Activated T-cell treated with anti-CD3 and anti-CD28 coated beads for 1 hour (primary cell): Measurements from ENCODE around the gene ASCC3.
"Not testable (repeated sequence)": the region's sequence is repeated elsewhere in the genome, so short reads cannot be mapped to it uniquely, and the experiment has no call there.

Experiments
- DNase-seq: peaks from one replicate; pipeline ENCODE4 v3.0.0-alpha.2; 2020; ENCODE audit warnings: low read depth

Gene ASCC3

DNA sequence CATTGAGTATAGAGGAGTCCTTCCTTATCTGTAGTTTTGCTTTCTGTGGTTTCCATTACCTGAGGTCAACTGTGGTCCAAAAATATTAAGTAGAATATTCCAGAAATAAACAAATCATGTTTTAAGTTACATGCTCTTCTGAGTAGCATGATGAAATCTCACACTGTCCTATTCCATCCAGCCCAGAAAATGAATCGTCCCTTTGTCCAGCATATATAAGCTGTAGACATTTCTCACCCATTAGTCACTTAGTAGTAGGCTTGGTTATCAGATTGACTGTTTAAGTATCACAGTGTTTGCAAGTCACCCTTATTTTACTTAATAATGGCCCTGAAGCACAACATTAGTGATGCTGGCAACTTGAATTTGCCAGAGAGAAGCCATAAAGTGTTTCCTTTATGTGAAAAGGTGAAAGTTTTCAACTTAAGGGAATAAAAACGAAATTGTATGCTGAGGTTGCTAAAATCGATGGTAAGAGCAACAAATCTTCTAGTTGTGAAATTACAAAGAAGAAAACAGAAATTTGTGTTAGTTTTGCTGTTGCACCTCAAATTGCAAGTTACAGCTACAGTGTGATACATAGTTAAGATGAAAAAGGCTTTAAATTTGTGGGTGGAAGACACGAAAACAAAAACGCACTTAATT lies 217.8 kb downstream of the ASCC3 start:
- no peak for DNase-seq

DNA sequence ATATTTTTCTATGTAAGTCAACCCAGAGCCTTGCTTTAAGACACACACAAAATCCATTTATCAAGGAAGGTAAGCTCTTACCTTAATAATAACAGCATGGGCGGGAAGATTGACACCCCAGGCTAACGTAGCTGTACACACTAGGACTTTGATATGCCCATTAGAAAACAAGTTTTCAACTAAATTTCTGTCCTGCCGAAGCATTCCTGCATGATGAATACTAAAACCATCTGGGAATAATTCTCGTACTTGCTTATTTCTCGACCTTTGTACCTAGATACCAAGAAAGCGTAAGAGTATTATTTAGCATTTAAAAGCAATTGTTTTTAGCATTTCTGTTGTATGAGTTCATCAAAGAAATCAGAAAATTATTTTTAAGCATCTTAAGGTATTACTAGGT lies 218.9 kb downstream of the ASCC3 start:
- DNase-seq, result no peak

DNA sequence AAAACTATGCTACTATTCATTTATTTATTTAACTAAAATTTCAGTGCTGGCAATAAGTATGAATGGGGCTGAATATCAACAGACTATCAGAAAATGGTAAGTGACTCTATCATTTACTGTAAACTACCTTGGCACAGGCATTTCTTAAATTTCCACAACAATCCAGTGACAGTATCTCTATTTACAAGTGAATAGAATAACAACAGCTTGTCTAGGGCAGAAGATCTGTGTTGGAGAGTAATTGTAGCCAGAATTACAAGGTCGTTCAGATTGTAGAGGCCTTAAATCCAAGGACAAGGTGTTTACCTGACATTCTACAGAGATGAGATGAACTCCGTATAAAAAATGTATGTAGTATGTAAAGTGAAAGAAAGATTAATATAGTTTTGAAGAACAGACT lies 222.6 kb downstream of the ASCC3 start:
- DNase-seq, result no peak

DNA sequence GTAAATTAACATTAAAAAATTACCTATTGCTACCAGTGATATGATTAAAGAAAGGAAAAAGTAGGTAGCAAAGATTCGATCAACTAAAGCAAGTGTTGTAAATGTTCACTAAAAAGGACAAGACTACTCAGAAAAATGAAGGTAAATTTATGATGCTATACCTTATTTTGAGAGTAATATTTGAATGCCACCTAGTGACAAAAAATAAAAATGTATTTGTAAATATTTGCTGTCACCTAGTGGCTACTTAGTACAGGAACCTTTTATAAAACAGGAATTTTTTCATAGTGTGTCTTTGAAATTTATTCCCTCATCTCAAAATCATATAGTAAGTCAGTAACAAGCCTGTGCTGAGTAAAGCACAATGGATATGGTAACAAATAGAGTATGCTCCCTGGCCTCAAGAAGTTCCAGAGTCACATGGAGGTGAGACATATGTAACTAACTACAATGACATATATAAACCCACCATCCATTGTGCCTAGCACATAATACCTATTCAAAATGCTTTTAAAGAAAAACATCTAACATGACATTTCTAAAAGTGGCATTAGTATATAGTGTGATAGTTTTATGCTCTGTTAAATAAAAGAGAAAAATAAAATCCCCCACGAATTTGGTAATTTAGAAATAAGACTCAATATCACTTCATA lies 223.3 kb downstream of the ASCC3 start:
- DNase-seq, result no peak

DNA sequence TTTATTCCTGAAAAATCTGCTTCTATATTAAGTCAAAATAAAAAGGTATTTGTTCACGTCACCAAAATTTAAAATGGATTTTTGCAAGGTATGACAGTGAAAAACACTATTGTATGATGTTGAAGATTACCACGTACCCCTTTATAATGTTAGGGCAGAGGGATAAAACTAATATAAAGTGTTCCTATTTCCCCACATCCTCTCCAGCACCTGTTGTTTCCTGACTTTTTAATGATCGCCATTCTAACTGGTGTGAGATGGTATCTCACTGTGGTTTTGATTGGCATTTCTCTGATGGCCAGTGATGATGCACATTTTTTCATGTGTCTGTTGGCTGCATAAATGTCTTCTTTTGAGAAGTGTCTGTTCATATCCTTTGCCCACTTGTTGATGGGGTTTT lies 240.0 kb downstream of the ASCC3 start:
- not testable (repeated sequence) for DNase-seq

DNA sequence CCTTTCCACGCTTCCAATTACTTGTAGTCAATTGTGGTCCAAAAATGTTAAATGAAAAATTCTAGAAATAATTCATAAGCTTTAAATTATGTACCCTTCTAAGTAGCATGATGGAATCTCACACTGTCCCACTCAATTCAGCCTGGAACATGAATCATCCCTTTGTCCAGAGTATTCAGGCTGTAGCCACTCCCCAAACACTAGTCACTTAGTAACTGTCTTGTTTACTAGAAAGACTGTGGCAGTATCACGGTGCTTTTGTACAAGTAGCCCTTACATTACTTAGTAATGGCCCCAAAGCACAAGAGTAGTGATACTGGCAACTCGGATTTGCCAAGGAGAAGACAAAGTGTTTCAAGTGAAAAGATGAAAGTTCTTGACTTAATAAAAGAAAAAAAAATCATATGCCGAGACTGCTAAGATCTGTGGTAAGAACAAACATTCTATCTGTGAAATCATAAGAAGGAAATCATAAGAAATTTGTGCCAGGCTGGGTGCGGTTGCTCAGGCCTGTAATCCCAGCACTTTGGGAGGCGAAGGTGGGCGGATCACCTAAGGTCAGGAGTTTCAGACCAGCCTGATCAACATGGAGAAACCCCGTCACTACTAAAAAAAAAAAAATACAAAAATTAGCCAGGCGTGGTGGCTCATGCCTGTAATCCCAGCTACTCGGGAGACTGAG lies 247.9 kb downstream of the ASCC3 start:
- no peak for DNase-seq

DNA sequence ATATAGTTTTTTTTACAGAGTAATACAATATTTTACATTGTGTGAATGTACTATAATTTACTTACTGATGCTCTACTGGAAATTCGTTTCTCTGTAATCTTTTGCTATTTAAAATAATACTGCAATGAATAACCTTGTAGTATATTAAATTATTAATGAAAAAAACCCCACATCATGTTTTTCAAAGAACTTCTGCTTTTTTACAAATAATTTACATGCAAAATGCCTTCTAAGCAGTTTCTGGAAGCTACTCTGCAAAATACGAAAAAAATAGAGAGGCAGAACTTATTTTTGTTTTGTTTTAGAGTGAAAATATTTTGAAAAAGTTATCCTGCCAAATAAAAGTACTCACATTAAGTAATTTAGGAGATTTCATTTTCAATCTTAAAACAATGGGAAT lies 250.6 kb downstream of the ASCC3 start:
- no peak for DNase-seq

DNA sequence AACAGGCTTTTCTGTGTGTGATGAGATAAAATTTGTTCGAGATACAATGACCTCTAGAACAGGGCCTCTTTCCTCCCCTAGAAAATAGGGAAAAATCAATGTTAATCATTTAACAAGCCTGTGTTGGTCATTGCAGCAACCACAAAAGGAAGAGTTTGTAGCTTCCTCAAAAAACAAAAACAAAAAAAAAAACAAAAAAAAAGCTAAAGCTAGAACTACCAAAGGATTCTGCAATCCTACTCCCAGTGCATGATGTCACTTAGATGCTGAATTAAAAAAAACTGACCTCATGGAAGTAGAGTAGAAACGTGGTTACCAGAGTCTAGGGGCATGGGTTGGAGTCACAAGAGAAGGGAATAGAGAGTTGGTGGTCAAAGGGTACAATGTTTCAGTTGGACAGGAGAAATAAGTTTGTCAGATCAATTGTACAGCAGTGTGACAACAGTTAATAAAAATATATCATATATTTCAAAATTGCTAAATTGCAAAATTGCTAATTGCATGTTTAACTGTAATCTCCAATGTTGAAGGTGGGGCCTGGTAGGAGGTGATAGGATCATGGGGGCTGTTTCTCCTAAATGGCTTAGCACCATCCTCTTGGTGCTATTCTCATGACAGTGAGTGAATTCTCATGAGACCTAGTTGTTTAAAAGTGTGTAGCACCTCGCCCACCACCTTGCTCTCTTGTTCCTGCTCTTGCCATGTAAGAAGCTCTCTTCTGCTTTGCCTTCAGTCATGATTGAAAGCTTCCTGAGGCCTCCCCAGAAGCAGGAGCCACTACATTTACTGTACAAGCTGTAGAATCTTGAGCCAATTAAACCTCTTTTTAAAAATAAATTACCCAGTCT lies 253.0 kb downstream of the ASCC3 start:
- DNase-seq, result no peak

DNA sequence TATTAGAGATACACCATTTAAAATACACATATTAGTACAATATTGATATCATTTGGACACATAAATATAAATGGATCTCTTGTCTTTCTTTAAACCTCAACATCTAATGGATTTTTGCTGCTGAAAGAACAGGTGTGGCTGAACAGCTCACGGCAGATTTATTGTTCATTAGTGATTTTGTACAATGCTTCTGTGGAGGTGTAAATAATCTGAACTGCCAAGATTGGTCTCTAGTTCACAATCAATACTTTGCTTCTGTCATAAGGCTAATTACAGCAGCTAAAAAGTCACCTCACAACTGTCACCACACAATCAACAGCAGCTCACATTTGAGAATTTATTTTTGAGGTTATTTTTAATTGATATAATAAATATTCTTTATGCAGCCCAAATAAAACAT lies 254.4 kb downstream of the ASCC3 start:
- no peak for DNase-seq

DNA sequence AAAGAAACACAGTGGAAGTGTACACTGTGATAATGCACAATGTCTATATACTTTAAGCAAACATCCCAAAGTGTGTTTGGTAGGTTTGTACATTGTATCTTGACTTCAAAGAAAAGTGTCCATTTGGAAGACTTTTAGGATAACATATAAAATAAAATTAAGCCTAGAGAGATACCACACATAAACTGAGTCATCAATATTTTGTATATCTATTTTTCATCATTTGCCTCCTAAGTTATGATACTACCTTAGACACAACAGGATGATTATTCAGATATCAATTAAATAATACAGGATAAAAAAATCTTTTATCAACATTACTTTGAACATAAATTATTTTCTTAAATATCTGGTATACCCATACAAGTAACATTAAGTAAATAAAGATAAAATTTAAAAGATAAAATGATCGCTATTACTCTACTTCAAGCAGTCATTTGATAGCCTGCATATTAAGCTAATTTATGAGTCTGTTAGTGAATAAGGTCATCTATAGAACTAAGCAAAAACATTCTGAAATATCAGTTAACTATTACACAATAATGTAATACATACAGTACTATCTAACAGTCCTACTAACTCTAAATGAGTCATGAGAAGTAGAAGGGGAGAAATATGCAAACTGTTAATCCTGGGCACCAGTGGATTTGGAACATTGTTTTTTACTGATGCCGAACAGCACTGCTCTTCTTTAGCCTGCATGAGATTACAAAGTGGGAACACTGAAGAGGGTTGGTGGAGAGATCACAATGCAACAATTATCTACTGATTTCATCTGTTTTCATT lies 258.0 kb downstream of the ASCC3 start:
- DNase-seq, result no peak

DNA sequence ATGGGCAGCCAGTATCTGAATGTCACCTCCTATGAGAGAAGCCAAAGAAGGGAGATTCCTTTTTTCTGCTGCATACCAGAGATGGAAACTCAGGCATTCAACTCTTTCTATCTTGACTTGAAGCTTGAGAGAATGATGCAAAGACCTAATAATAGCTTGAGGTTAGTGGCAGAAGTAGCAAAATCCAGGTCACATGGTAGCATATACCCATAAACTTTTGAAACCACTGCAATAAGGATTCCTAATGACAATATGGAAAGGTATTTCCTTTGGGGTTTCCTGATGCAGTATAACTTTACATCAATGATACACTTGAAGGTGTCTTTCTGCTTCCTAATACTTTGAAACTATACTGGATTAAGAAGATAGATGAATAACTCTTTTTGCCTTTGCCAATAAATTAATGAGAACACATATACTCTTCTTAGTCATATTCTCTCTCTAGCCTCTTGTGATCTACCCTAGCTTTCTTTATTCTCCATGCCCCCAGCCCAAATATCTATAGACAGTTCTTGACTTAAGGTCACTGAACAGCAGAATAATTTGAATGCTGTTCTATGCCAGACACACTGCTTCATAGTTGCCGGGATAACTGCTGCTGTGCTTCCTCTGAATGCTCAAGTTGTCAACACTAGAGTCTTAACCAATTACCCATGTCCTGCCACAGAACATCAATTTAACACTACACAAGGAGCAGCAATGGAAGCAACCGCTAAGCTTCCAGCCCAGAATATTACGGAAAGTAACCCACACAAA lies 260.9 kb downstream of the ASCC3 start:
- DNase-seq, result no peak

DNA sequence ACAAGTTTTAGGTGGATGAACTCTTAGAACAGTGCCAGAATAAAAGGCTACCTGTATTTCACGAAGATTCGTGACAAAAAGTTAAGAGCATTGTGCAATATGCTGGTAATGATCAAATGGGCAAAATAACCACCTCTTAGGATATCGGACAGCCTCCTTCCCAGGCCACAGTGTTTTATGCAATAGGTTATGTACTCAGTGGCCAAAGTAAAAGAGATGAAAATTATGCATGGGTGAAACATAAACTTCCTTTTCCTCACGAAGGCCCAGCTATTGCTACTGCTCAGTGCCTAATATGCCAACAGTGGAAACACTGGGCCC lies 262.8 kb downstream of the ASCC3 start:
- DNase-seq, result no peak

DNA sequence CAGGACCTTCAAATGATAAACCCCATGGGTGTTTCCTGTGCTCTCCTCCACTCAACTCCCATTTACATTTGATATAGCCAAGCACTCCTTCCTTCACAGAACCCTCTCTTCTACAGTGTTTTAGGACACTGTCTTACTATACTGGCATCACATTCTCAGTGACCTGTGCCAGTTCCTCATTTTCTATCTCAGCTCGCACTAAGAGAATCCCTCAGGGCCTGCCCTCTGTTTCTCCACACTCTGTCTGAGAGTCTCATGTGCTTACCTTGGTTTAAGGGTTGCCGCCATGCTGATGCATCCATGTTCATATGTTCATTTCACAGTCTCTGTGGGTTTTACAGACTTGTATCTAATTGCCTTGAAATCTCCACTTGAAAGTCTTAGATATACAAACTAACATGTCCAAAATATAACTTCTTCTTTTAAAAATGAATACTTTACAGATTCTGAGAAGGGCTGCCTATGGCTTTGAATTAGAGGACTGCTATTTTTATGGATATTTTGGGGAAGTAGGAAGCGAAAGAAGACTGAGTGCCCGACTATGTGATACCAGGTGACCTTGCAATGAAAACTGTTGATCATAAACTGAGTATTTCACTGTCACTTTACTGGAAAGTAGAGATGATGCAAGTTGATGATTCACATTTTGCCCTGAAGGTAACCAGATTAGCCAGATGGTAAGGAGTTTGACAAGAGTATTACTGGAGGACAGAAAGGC lies 263.3 kb downstream of the ASCC3 start:
- no peak for DNase-seq

DNA sequence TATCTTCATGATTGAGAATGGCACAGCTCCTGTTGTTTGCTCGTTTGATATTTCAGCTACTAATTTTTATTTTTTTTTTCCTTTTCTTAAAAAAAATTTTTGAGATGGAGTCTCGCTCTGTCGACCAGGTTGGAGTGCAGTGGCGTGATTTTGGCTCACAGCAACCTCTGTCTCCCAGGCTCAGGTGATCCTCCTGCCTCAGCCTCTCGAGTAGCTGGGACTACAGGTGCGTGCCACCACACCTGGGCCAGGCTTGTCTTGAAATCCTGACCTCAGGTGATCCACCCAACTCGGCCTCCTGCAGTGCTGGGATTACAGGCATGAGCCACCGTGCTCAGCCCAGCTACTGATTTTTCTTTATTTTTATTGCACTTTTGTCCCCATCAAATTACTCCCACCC lies 266.2 kb downstream of the ASCC3 start:
- no peak for DNase-seq

DNA sequence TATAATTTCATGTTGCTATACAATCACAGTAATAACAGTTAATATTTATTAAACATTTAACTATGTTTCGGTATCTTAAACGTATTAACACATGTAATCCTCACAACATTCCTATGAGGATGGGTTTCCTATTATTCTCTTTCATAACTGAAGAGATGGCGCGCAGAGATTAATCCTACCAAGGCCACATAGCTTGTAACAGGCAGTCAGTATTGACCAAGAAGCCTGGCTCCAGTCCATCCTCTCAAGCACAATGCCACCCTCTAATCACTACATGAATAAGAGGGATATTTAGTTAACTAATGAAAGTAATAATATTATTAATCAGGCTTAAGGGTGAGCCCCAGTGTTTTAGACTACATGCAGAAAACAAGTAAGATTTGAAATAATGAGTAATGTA lies 266.7 kb downstream of the ASCC3 start:
- DNase-seq, result no peak

DNA sequence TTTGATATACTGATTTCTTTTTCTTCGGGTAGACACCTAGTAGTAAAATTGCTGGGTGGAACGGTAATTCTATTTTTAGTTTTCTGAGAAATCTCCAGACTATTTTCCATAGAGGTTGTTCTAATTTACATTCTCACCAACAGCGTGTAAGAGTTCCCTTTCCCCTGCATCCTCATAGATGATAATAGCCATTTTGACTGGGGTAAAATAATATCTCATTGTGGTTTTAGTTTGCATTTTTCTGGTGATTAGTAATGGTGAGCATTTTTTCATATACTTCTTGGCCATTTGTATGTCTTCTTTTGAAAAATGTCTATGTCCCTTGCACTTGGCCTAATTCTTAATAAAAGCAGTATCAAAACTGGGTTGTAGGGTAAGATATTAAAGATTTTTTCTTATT lies 267.5 kb downstream of the ASCC3 start:
- no peak for DNase-seq

DNA sequence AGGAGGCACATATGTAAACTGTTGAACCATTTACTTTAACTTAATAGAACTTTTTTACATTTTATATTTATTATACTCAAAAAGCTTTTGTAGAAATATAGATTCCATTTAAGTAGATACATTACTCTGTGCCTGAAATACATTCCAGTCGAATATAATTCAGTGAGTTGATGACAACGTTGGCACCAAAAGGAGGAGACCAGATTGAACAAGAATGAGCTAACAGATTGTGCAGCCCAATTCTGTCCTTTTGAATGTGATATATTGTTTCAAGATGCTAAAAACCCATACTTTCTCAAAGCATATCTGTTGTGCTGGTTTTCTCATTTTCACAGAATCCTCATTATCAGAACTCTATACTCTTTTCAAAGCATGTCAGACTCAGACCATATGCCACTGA lies 269.0 kb downstream of the ASCC3 start:
- DNase-seq, result no peak

DNA sequence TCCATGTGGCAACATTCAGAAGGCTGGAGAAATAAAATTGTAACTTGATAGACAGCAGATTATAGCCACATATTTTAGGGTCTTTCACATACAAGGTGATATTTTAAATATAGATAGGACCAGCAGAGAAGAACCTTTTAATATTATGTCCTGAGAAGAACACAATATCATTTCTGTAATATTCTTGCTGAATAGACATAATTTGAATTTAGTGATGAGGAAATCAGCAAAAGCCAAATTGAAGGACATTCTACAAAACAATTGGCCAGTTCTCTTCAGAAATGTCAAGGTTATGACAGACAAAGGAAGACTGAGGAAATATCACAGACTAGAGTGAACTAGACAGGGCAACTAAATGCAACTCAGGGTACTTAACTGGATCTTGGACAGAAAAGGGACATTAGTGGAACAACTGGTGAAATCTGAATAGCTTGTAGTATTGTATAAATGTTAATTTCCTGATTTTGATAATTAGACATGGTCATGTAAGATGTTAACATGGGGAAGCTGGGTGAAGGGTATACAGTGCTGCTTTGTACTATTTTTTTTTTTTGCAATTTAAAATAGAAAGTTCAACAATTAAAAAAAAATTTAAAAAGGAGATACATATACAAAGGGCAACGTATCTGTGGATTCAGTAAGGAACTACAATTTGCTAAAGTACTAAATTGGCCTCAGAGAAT lies 281.9 kb downstream of the ASCC3 start:
- DNase-seq, result no peak

DNA sequence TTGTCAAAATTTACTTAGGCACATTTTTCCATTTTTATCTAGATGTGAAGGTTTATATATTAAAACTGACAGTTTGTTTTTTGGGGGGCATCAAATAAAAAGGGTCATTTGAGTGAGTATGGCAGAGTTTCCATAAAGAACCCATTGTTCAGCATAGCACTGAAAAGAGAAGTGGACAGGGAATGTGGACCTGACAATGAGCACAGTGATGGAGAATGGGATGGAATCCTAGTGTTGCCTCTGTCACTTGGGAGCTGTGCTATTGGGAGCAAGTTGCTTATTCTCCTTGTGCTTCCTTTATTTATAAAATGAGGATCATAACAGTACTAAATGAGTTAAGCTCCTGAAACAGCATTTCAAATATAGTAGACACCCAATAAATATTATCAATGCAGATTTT lies 285.7 kb downstream of the ASCC3 start:
- no peak for DNase-seq

DNA sequence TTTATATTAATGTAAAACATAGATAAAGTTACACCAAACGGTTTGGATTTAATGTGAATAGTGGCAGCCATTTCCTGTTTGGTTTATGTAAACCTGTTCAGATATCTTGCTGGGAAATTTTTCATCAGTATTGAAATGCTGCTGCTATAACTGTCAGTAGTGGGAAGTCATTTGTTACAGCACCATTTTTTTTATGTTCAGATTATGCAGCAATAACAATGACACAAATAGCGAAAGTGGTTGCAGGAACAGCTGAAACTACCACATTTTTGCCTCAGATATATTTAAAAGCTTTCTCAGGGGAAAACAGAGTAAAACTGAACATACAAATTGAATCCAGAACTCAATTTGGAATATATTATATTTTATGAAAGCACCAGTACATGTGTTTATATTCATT lies 287.6 kb downstream of the ASCC3 start:
- DNase-seq, result no peak
